Measurements from ENCODE around the gene CNN2.

- TF ChIP-seq POLR2A (IDR thresholded peaks at IDR 0.05; ENCODE audit: low read depth, low read length) = no peak
- no peak for TF ChIP-seq POLR2AphosphoS5 (IDR thresholded peaks at IDR 0.05; ENCODE audit: low read depth, low read length)
- TF ChIP-seq TAF1 (IDR thresholded peaks at IDR 0.05; ENCODE audit: borderline replicate concordance, low read depth, low read length) = no peak
Observed at GRCh38 chr19:1018932-1019615, 7.3 kb upstream of the CNN2 start.

All from GM12892 (cell line).